Measurements from ENCODE around the gene CWF19L1. TPM values are rescaled to one million over a fixed set of nuclear protein-coding genes. Genes with fewer than 3 reads are reported as not detected.

The CWF19L1 gene
- total and polyA plus RNA-seq, 2 of the 13 experiments (the other 11 are each of a cell fraction or from before 2014, with no cell fraction given): 13.6 to 42.1 TPM

DNA sequence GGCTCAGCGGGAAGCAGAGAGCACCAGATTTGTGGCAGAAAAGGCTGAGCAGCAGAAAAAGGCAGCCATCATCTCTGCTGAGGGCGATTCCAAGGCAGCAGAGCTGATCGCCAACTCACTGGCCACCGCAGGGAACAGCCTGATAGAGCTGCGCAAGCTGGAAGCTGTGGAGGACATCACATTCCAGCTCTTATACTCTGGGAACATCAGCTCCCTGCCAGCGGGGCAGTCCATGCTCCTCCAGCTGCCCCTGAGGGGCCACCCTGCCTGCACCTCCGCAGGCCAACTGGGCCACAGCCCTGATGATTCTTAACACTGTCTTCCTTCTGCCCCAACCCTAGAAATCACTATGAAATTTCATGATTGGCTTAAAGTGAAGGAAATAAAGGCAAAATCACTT lies 18.6 kb downstream of the CWF19L1 start:
- FAIRE-seq (no peak), DNase-seq (ENCODE audit: low spot score) (no peak), ATAC-seq (no peak)
- ChIA-PET CTCF (ENCODE audit: low intra/inter-chr PET ratio, low total read pairs) (no interaction called here), POLR2A (no interaction called here)
- Histone ChIP-seq H3K4me2 (ENCODE audit: low read depth, low read length) (no peak overlapping the region), H3K79me2 (ENCODE audit: insufficient read depth, low read length) (no peaks in the 10 kb centered on the region), H3K9me3 (ENCODE audit: low read length) (no peaks in the 10 kb centered on the region), H3K27me3 (ENCODE audit: control insufficient read depth in 1 of 2, insufficient read depth in 2 of 2, low read length in 2 of 2) (no peaks in the 10 kb centered on the region), H3K9ac (ENCODE audit: insufficient read depth, low read depth, low read length) (no peak overlapping the region), H3K36me3 (replicated peaks in 1 of 2; ENCODE audit: control insufficient read depth in 1 of 2, insufficient read depth in 2 of 2, low read length in 2 of 2) (peaks cover 18 to 60% of the 10 kb centered on the region in 2 experiments), H4K20me1 (ENCODE audit: insufficient read depth, low read length) (no peaks in the 10 kb centered on the region), H3K4me1 (ENCODE audit: insufficient read depth, low read length) (no peaks in the 10 kb centered on the region), H2AFZ (ENCODE audit: low read length) (no peak overlapping the region), H3K4me3 (replicated peaks in 1 of 3; ENCODE audit: insufficient read depth in 1 of 3, low read depth in 2 of 3, low read length in 3 of 3) (no peak overlapping the region), H3K27ac (ENCODE audit: extremely low read length, insufficient read depth, low read length) (no peak overlapping the region)
- no TSS peak for BruUV-seq (replicated peaks)
- in situ Hi-C loops (cut with HindIII; ENCODE audit: extremely low pct_ligation_motif_present, low pct_unique_long_range_greater_than_20kb): no loop called here
- WGBS (ENCODE audit: low lambda C conversion rate): 93% methylated on average over 2 of the region's 7 CpGs
- TF ChIP-seq ZHX1 (CRISPR knock-in tag; IDR thresholded peaks at IDR 0.05; ENCODE audit: low read depth) (no peak), ZNF335 (CRISPR knock-in tag; IDR thresholded peaks at IDR 0.05) (no peak), KDM4B (CRISPR knock-in tag; IDR thresholded peaks at IDR 0.05) (no peak), ZNF775 (CRISPR knock-in tag; IDR thresholded peaks at IDR 0.05; ENCODE audit: borderline replicate concordance) (no peak), SP4 (CRISPR knock-in tag; IDR thresholded peaks at IDR 0.05) (no peak), FIP1L1 (IDR thresholded peaks at IDR 0.05; ENCODE audit: borderline replicate concordance, insufficient read depth, low read depth, low read length) (no peak)
- intact Hi-C loops (cut with micrococcal nuclease; ENCODE audit: unreplicated experiment): no loop called here

All from HepG2 (cell line).